MM.1S (cell line): ENCODE results near the gene MAP3K7CL.

ENCODE experiments used
- DNase-seq: peaks from one replicate; pipeline ENCODE4 v3.0.0-alpha.2; 2015
- H2AFZ ChIP-seq: fragments of 300-600 bp; sonication (generic); 2 replicates; pipeline ENCODE4 v1.6.0; 2016; ENCODE audit warnings: antibody characterized with exemption, low read length
- H3F3A ChIP-seq: fragments of 300-600 bp; sonication (generic); 2 replicates; pipeline ENCODE4 v1.6.1; 2016; ENCODE audit warnings: mild to moderate bottlenecking, antibody characterized with exemption, low read length, moderate library complexity, mixed read lengths; ENCODE audit not compliant: insufficient read depth
- H3K27ac ChIP-seq: fragments of 300-600 bp; sonication (generic); 2 replicates; pipeline ENCODE4 v1.5.1; 2016; ENCODE audit warnings: mild to moderate bottlenecking, low read length
- H3K27me3 ChIP-seq: fragments of 300-600 bp; sonication (generic); replicated peaks from 2 replicates; pipeline ENCODE4 v1.6.0; 2016; ENCODE audit warnings: low read length; ENCODE audit not compliant: insufficient read depth
- H3K36me3 ChIP-seq: fragments of 300-600 bp; sonication (generic); replicated peaks from 2 replicates; pipeline ENCODE4 v1.6.1; 2016; ENCODE audit warnings: mild to moderate bottlenecking, low read length, mixed read lengths; ENCODE audit not compliant: insufficient read depth
- H3K4me1 ChIP-seq: fragments of 300-600 bp; sonication (generic); 2 replicates; pipeline ENCODE4 v1.6.1; 2016; ENCODE audit warnings: low read length, mixed read lengths
- H3K4me2 ChIP-seq: fragments of 300-600 bp; sonication (generic); 2 replicates; pipeline ENCODE4 v1.6.0; 2016; ENCODE audit warnings: low read depth, low read length
- H3K4me3 ChIP-seq: fragments of 300-600 bp; sonication (generic); 2 replicates; pipeline ENCODE4 v1.5.1; 2016; ENCODE audit warnings: low read length, mixed read lengths
- H3K79me2 ChIP-seq: fragments of 300-600 bp; sonication (generic); 2 replicates; pipeline ENCODE4 v1.6.1; 2016; ENCODE audit warnings: mixed run types, low read length, mixed read lengths
- H3K9ac ChIP-seq: fragments of 300-600 bp; sonication (generic); 2 replicates; pipeline ENCODE4 v1.6.1; 2016; ENCODE audit warnings: low read length, mixed read lengths
- H3K9me2 ChIP-seq: fragments of 300-600 bp; sonication (generic); replicated peaks from 2 replicates; pipeline ENCODE4 v1.6.1; 2016; ENCODE audit warnings: mild to moderate bottlenecking, low read length, mixed read lengths; ENCODE audit not compliant: insufficient read depth
- H3K9me3 ChIP-seq: fragments of 300-600 bp; sonication (generic); replicated peaks from 2 replicates; pipeline ENCODE4 v1.6.1; 2016; ENCODE audit warnings: mild to moderate bottlenecking, low read length, mixed read lengths; ENCODE audit not compliant: insufficient read depth
- H4K20me1 ChIP-seq: fragments of 300-600 bp; sonication (generic); 2 replicates; pipeline ENCODE4 v1.6.1; 2016; ENCODE audit warnings: mild to moderate bottlenecking, low read length, moderate library complexity, mixed read lengths; ENCODE audit not compliant: insufficient read depth
- CTCF ChIP-seq: fragments of 300-600 bp; sonication (generic); IDR thresholded peaks from 2 replicates; pipeline ENCODE4 v1.5.1; 2016; ENCODE audit warnings: antibody characterized with exemption, low read length, mixed read lengths
- EZH2 ChIP-seq: fragments of 300-600 bp; sonication (generic); optimal IDR thresholded peaks from 2 replicates; pipeline ENCODE3; 2017; ENCODE audit warnings: low read depth, mild to moderate bottlenecking, antibody characterized with exemption, low read length, mixed read lengths
- EZH2phosphoT487 ChIP-seq: fragments of 300-600 bp; sonication (generic); IDR thresholded peaks from 2 replicates; pipeline ENCODE4 v1.6.1; 2018; ENCODE audit warnings: antibody characterized with exemption, low read length

Gene MAP3K7CL

GRCh38 chr21:29219165-29219770, 88.8 kb downstream of the MAP3K7CL start:
- Histone ChIP-seq H3K4me3 (no peak overlapping the region), H3K36me3 (no peaks in the 10 kb centered on the region), H3K79me2 (no peaks in the 10 kb centered on the region), H3K9ac (no peak overlapping the region), H3K4me2 (no peak overlapping the region), H3K27ac (no peak overlapping the region), H3K9me2 (no peaks in the 10 kb centered on the region), H3K27me3 (no peaks in the 10 kb centered on the region), H3K4me1 (no peaks in the 10 kb centered on the region), H3K9me3 (no peaks in the 10 kb centered on the region), H4K20me1 (no peaks in the 10 kb centered on the region), H3F3A (no peaks in the 10 kb centered on the region), H2AFZ (no peak overlapping the region)
- no peak for TF ChIP-seq EZH2phosphoT487
- no peak for TF ChIP-seq EZH2
- TF ChIP-seq CTCF = no peak
- DNase-seq = no peak

DNA sequence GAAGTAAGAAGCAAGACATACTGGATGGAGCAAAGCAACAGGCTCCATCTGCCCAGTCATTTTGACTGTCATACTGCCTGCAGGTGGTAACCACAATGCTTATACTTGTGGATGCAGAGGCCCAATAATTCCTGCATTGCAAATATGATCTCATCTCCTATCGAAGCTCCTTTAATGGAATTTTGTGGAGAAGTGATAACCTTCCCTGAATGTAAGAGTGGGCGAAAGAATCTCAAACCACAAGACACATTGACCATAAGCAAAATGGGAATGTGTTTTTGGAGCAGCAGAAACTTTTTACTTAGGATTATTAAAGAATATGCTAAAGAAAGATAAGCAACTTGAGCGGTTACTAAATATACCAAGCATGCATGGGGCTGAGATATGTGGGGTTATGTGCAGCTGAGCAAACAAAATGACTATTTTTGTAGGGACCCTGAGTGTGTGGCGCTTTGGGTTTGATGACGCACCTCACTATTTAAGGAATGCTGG, 90.9 kb downstream of the MAP3K7CL start:
- H2AFZ ChIP-seq = no peak overlapping the region
- H3K9me3 ChIP-seq = no peaks in the 10 kb centered on the region
- no peaks in the 10 kb centered on the region for H3K9me2 ChIP-seq
- DNase-seq = no peak
- TF ChIP-seq CTCF (no peak), EZH2 (no peak), EZH2phosphoT487 (no peak)
- H3F3A ChIP-seq = no peaks in the 10 kb centered on the region
- H4K20me1 ChIP-seq = no peaks in the 10 kb centered on the region
- no peak overlapping the region for H3K27ac ChIP-seq
- H3K4me1 ChIP-seq = no peaks in the 10 kb centered on the region
- H3K79me2 ChIP-seq = no peaks in the 10 kb centered on the region
- H3K4me3 ChIP-seq = no peak overlapping the region
- H3K27me3 ChIP-seq = no peaks in the 10 kb centered on the region
- H3K4me2 ChIP-seq = no peak overlapping the region
- H3K9ac ChIP-seq = no peak overlapping the region
- H3K36me3 ChIP-seq = no peaks in the 10 kb centered on the region

DNA sequence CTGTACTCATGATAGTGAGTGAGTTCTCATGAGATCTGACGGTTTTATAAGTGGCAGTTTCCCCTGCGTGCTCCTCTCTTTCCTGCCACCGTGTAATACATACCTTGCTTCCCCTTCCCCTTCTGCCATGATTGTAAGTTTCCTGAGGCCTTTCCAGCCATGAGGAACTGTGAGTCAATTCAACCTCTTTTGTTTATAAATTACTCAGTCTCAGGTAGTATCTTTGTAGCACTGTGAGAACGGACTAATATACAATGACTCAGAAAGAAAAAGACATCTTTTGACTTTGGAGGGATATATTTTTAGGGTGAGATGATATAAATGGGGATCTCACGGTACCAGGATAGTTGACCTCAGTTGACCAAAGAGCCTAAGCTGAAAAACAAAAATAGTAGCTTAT, 93.6 kb downstream of the MAP3K7CL start:
- Histone ChIP-seq H2AFZ (no peak overlapping the region), H3K79me2 (no peaks in the 10 kb centered on the region)

More for the DNA sequence above, 93.6 kb downstream of the MAP3K7CL start:
- no peaks in the 10 kb centered on the region for H4K20me1 ChIP-seq
- no peak overlapping the region for H3K27ac ChIP-seq
- no peaks in the 10 kb centered on the region for H3K9me2 ChIP-seq
- H3K4me1 ChIP-seq = no peaks in the 10 kb centered on the region
- TF ChIP-seq CTCF = no peak
- TF ChIP-seq EZH2 = no peak
- TF ChIP-seq EZH2phosphoT487 = no peak
- no peaks in the 10 kb centered on the region for H3K9me3 ChIP-seq
- no peak overlapping the region for H3K4me2 ChIP-seq
- no peaks in the 10 kb centered on the region for H3K36me3 ChIP-seq
- no peak for DNase-seq
- no peaks in the 10 kb centered on the region for H3F3A ChIP-seq
- no peak overlapping the region for H3K9ac ChIP-seq
- no peaks in the 10 kb centered on the region for H3K27me3 ChIP-seq
- no peak overlapping the region for H3K4me3 ChIP-seq
